GM21515 (cell line): Measurements from ENCODE around the gene CELSR3.

ENCODE experiments used
- ATAC-seq: cut with Tn5 transposase; IDR thresholded peaks from one replicate; pipeline ENCODE4 v1.9.1; 2021; ENCODE audit not compliant: unreplicated experiment

The CELSR3 gene

GRCh38 chr3:48662753-48663488 is at the start of gene CELSR3:
CELSR3 (minus strand) TSS chr3:48662886; CDS start chr3:48662634, 252 bp downstream.
- ATAC-seq = no peak

GRCh38 chr3:48711727-48712126 is 49.0 kb upstream of the CELSR3 start:
- no peak for ATAC-seq

GRCh38 chr3:48709051-48709461 is 46.4 kb upstream of the CELSR3 start:
- no peak for ATAC-seq

- ATAC-seq = no peak
These were observed 45.8 kb upstream of the CELSR3 start for GRCh38 chr3:48708481-48708889.

- ATAC-seq = no peak
These were observed 44.5 kb upstream of the CELSR3 start for GRCh38 chr3:48707157-48707556.

- ATAC-seq = no peak
These were observed 39.7 kb upstream of the CELSR3 start for GRCh38 chr3:48702320-48702920.

GRCh38 chr3:48700731-48701405 is 38.2 kb upstream of the CELSR3 start:
- ATAC-seq = no peak

- no peak for ATAC-seq
These were observed 36.2 kb upstream of the CELSR3 start for GRCh38 chr3:48698891-48699290.

- ATAC-seq = no peak
These were observed 35.3 kb upstream of the CELSR3 start for GRCh38 chr3:48697952-48698351.

- no peak for ATAC-seq
These were observed 33.9 kb upstream of the CELSR3 start for GRCh38 chr3:48696601-48697000.

GRCh38 chr3:48696156-48696555 is 33.5 kb upstream of the CELSR3 start:
- no peak for ATAC-seq

- no peak for ATAC-seq
These were observed 32.7 kb upstream of the CELSR3 start for GRCh38 chr3:48695393-48695753.

- ATAC-seq = no peak
These were observed 32.1 kb upstream of the CELSR3 start for GRCh38 chr3:48694610-48695392.

- ATAC-seq = no peak
These were observed 31.1 kb upstream of the CELSR3 start for GRCh38 chr3:48693826-48694225.

GRCh38 chr3:48692551-48692950 is 29.9 kb upstream of the CELSR3 start:
- no peak for ATAC-seq

- no peak for ATAC-seq
These were observed 28.3 kb upstream of the CELSR3 start for GRCh38 chr3:48690846-48691458.

- no peak for ATAC-seq
These were observed 26.7 kb upstream of the CELSR3 start for GRCh38 chr3:48689384-48689783.

- ATAC-seq = no peak
These were observed 26.0 kb upstream of the CELSR3 start for GRCh38 chr3:48688737-48689075.

- no peak for ATAC-seq
These were observed 25.5 kb upstream of the CELSR3 start for GRCh38 chr3:48688032-48688736.

GRCh38 chr3:48687220-48687678 is 24.6 kb upstream of the CELSR3 start:
- ATAC-seq = no peak
